GM12878 (cell line): ENCODE results near the gene MCAT. TPM values are rescaled to one million over a fixed set of nuclear protein-coding genes. Genes with fewer than 3 reads are reported as not detected.

ENCODE experiments used
- ATF2 ChIP-seq: IDR thresholded peaks from 2 replicates; pipeline ENCODE4 v1.6.1; 2012; ENCODE audit warnings: low read length, inconsistent platforms
- BHLHE40 ChIP-seq, 2 experiments: fragments of 450-650 bp in 1 of 2; IDR thresholded peaks; 2 replicates each; pipeline ENCODE4 v1.6.1; 2011 to 2017; ENCODE audit warnings: low read depth in 2 of 2, borderline replicate concordance in 1 of 2, improper control_type of control experiment in 1 of 2, low read length in 1 of 2, mild to moderate bottlenecking in 1 of 2
- BMI1 ChIP-seq: fragments of 450-650 bp; IDR thresholded peaks from 2 replicates; pipeline ENCODE4 v1.6.1; 2016; ENCODE audit warnings: mild to moderate bottlenecking, moderate library complexity, borderline replicate concordance
- CHD2 ChIP-seq: IDR thresholded peaks from 2 replicates; pipeline ENCODE4 v1.6.1; 2011; ENCODE audit warnings: low read depth, low read length, improper control_type of control experiment, borderline replicate concordance
- CREB1 ChIP-seq: IDR thresholded peaks from 2 replicates; pipeline ENCODE4 v1.6.1; 2012; ENCODE audit warnings: low read depth, mild to moderate bottlenecking, inconsistent platforms
- DPF2 ChIP-seq: fragments of 450-650 bp; IDR thresholded peaks from 2 replicates; pipeline ENCODE4 v1.6.1; 2017; ENCODE audit warnings: mild to moderate bottlenecking
- E4F1 ChIP-seq: fragments of 450-650 bp; IDR thresholded peaks from 2 replicates; pipeline ENCODE4 v1.6.1; 2018; ENCODE audit warnings: borderline replicate concordance, mild to moderate bottlenecking; ENCODE audit not compliant: partially characterized antibody
- GABPA ChIP-seq: IDR thresholded peaks from 2 replicates; pipeline ENCODE4 v1.6.1; 2014; ENCODE audit warnings: antibody characterized with exemption, low read depth, mild to moderate bottlenecking, inconsistent platforms
- HCFC1 ChIP-seq: fragments of 150-350 bp; IDR thresholded peaks from 2 replicates; pipeline ENCODE4 v1.6.1; 2014; ENCODE audit warnings: low read length
- IKZF1 ChIP-seq: fragments of 450-650 bp; conservative IDR thresholded peaks from 2 replicates; pipeline ENCODE4 v1.6.1; 2017; ENCODE audit warnings: antibody characterized with exemption, mild to moderate bottlenecking
- KLF5 ChIP-seq: fragments of 450-650 bp; IDR thresholded peaks from 2 replicates; pipeline ENCODE4 v1.6.1; 2014; ENCODE audit warnings: mild to moderate bottlenecking; ENCODE audit not compliant: partially characterized antibody
- LARP7 ChIP-seq: fragments of 450-650 bp; IDR thresholded peaks from 2 replicates; pipeline ENCODE4 v1.6.1; 2017; ENCODE audit warnings: mild to moderate bottlenecking
- POLR2A ChIP-seq: IDR thresholded peaks from 2 replicates; pipeline ENCODE4 v1.6.1; 2011; ENCODE audit warnings: low read depth, mild to moderate bottlenecking, low read length
- RB1 ChIP-seq: fragments of 450-650 bp; formaldehyde crosslinking; IDR thresholded peaks from 2 replicates; pipeline ENCODE4 v1.6.1; 2017; ENCODE audit warnings: mild to moderate bottlenecking, borderline replicate concordance
- SMAD1 ChIP-seq: fragments of 450-650 bp; IDR thresholded peaks from 2 replicates; pipeline ENCODE4 v1.6.1; 2018; ENCODE audit warnings: mild to moderate bottlenecking, low read depth; ENCODE audit not compliant: partially characterized antibody
- SMC3 ChIP-seq: IDR thresholded peaks from 2 replicates; pipeline ENCODE4 v1.6.1; 2011; ENCODE audit warnings: low read length, improper control_type of control experiment, borderline replicate concordance
- SP1 ChIP-seq: IDR thresholded peaks from one replicate; pipeline ENCODE4 v1.6.1; 2011; ENCODE audit warnings: low read depth, low read length
- SREBF1 ChIP-seq: IDR thresholded peaks from 2 replicates; pipeline ENCODE4 v1.6.1; 2012; ENCODE audit warnings: mild to moderate bottlenecking, low read length
- TCF3 ChIP-seq: IDR thresholded peaks from 2 replicates; pipeline ENCODE4 v1.6.1; 2012; ENCODE audit warnings: low read depth, mild to moderate bottlenecking, low read length, borderline replicate concordance; ENCODE audit not compliant: insufficient read depth
- TCF7 ChIP-seq: IDR thresholded peaks from 2 replicates; pipeline ENCODE4 v1.6.1; 2014; ENCODE audit warnings: antibody characterized with exemption, borderline replicate concordance
- ZSCAN29 ChIP-seq: fragments of 450-650 bp; IDR thresholded peaks from 2 replicates; pipeline ENCODE4 v1.6.1; 2017; ENCODE audit warnings: mild to moderate bottlenecking, moderate library complexity
- polyA plus RNA-seq, 11 experiments: library from polyadenylated mRNA; depleted of rRNA in 4 of 11; unstranded in 6 of 11; stranded (reverse) in 5 of 11; fragments of >200 nt; fragmentation: Nextera tagmentation in 4 of 11; fragmentation: Illumina TruSeq in 1 of 11; extraction: Ambion mirVana in 4 of 11; extraction: Trizol in 1 of 11; gene quantifications; 1 replicate in 1 of 11; 2 replicates in 10 of 11; pipeline versions ENCODE4 v1.2.1 to v1.2.3, GENCODE V29; 2011 to 2016; ENCODE audit warnings: inconsistent platforms in 2 of 11, missing spikeins in 2 of 11, low read depth in 1 of 11
- total RNA-seq, 4 experiments: library from RNA; depleted of rRNA in 3 of 4; stranded (reverse); fragments of >200 nt in 3 of 4; fragmentation: Illumina TruSeq in 1 of 4; extraction: Trizol in 1 of 4; gene quantifications; 2 replicates each; pipeline versions ENCODE4 v1.2.1 to v1.2.3, GENCODE V29; 2013 to 2021
- TF ChIP-seq, protein P1 (sequence below): IDR thresholded peaks from 2 replicates; pipeline ENCODE4 v1.6.1; 2012; ENCODE audit warnings: low read depth, low read length, improper control_type of control experiment
- TF ChIP-seq, protein P2 (sequence below): IDR thresholded peaks from 2 replicates; pipeline ENCODE4 v1.6.1; 2011; ENCODE audit warnings: low read depth, low read length, improper control_type of control experiment, borderline replicate concordance

The MCAT gene
- total and polyA plus RNA-seq, 10 of the 15 experiments (the other 5 are each of a cell fraction or from before 2014, with no cell fraction given): 3.6 to 29.1 (median 19.3) TPM

DNA sequence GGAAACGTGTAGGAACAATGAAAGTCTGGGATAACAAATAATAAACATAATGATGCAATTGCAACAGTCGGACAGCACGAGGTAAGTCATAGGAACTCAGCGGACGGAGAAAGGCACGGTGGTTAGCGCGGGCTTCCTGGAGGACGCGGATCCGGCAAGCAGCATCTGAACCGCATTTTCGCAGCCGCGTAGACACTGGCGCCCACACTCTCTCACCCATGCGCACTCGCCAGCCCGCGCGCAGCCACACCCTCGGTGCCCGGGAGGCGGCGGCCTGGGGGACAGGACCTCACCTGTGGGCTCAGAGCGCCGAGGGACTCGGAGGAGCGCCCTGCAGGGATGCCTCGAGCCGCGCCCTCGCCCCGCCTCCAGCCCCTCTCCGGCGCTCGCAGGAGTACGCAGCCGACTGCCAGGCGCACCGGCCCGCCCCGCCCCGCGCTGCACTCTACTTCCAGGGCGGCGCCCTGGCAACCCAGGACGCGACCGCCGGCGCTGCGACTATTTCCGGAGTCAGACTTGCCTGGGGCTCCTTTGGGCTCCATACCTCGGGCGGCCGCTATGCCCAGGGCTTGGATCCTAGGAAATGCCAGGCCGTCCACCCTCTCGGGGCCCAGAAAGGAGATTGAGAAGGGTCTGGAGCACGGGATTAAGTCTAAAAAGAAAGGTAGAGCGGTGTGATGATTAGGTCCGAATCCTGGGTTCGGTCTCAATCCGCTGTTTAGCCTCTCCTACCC lies 54.0 kb downstream of the MCAT start, which contains the start of gene TTLL1 (continued):
- TF ChIP-seq BMI1: peak; percentile 95
- TF ChIP-seq HCFC1: peak; percentile 73
- TF ChIP-seq BHLHE40 (IDR thresholded peaks at IDR 0.05; ENCODE audit: borderline replicate concordance in 1 of 2, low read depth in 2 of 2, low read length in 1 of 2): peak in 1 of 2 experiments; percentile 71; a peak in 1 of 4 replicates
- TF ChIP-seq POLR2A: peak; percentile 84
- TF ChIP-seq CHD2: peak; percentile 64; the same call in 1 of the 2 replicates
- no peak for TF ChIP-seq SMAD1
- TF ChIP-seq RB1: peak; percentile 75; the same call in 1 of the 2 replicates
- peak; percentile 34; the same call in 1 of the 2 replicates for TF ChIP-seq CREB1
- peak; percentile 91 for TF ChIP-seq KLF5
- no peak for TF ChIP-seq TCF7
- TF ChIP-seq GABPA: peak; percentile 93
- no peak for TF ChIP-seq SMC3
- TF ChIP-seq TCF3: 0 out of 2 replicates have a peak, but pooled peaks have one; percentile 22
- TF ChIP-seq ZSCAN29: peak; percentile 100
- peak; percentile 19 for TF ChIP-seq SP1
- TF ChIP-seq, protein P1, sequence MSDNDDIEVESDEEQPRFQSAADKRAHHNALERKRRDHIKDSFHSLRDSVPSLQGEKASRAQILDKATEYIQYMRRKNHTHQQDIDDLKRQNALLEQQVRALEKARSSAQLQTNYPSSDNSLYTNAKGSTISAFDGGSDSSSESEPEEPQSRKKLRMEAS: peak; percentile 34; the same call in 1 of the 2 replicates
- TF ChIP-seq, protein P2, sequence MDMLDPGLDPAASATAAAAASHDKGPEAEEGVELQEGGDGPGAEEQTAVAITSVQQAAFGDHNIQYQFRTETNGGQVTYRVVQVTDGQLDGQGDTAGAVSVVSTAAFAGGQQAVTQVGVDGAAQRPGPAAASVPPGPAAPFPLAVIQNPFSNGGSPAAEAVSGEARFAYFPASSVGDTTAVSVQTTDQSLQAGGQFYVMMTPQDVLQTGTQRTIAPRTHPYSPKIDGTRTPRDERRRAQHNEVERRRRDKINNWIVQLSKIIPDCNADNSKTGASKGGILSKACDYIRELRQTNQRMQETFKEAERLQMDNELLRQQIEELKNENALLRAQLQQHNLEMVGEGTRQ: no peak
- peak; percentile 84 for TF ChIP-seq SREBF1
- peak; percentile 60; the same call in 1 of the 2 replicates for TF ChIP-seq DPF2
- no peak for TF ChIP-seq E4F1
- peak; percentile 83 for TF ChIP-seq LARP7
- TF ChIP-seq IKZF1: peak; percentile 76
- TF ChIP-seq ATF2: no peak
